Measurements from ENCODE around the gene IL6ST.

GRCh38 chr5:55904152-55904551, 90.6 kb downstream of the IL6ST start:
- TF ChIP-seq CTCF (IDR thresholded peaks at IDR 0.05; ENCODE audit: poor library complexity) (no peak), EZH2 (IDR thresholded peaks at IDR 0.05; ENCODE audit: borderline replicate concordance) (no peak)
